ENCODE results near the gene NSRP1.
A peak's percentile ranks its signal among the peaks of the same experiment; 100 is the strongest.
"Not testable (repeated sequence)": the region's sequence is repeated elsewhere in the genome, so short reads cannot be mapped to it uniquely, and the experiment has no call there.

Gene NSRP1, protein sequence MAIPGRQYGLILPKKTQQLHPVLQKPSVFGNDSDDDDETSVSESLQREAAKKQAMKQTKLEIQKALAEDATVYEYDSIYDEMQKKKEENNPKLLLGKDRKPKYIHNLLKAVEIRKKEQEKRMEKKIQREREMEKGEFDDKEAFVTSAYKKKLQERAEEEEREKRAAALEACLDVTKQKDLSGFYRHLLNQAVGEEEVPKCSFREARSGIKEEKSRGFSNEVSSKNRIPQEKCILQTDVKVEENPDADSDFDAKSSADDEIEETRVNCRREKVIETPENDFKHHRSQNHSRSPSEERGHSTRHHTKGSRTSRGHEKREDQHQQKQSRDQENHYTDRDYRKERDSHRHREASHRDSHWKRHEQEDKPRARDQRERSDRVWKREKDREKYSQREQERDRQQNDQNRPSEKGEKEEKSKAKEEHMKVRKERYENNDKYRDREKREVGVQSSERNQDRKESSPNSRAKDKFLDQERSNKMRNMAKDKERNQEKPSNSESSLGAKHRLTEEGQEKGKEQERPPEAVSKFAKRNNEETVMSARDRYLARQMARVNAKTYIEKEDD

GRCh38 chr17:30116661-30117551 lies at the start of gene NSRP1:
Gene NSRP1, plus strand, starts transcription at chr17:30116816. Its CDS starts 28 bp downstream, at chr17:30116844.
- DNase-seq: peak; percentile 96

GRCh38 chr17:30068465-30068864 lies 48.2 kb upstream of the NSRP1 start:
- DNase-seq: no peak

GRCh38 chr17:30074254-30074653 lies 42.4 kb upstream of the NSRP1 start:
- no peak for DNase-seq

GRCh38 chr17:30074730-30075129 lies 41.9 kb upstream of the NSRP1 start:
- DNase-seq: no peak

GRCh38 chr17:30082773-30083172 lies 33.8 kb upstream of the NSRP1 start:
- DNase-seq: no peak

DNA sequence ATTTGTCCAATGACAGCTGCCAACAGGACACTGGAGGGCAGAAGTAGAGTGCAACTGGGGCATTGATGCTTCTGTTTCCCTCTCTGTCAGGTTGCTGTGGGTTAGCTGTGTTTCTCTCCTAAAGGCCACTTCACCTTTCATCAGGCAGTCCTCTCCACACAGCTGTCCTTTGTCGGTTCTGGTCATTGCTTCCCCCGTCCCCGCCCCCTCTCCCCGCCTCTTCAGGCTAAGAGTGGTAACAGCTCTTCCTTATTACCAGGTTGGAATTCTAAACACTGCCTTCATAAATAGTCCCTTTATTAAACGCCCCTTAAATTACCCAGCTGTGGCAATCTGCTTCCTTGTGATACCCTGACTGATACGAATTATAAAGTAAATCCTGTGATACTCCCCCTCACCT lies 31.8 kb upstream of the NSRP1 start:
- DNase-seq: no peak

DNA sequence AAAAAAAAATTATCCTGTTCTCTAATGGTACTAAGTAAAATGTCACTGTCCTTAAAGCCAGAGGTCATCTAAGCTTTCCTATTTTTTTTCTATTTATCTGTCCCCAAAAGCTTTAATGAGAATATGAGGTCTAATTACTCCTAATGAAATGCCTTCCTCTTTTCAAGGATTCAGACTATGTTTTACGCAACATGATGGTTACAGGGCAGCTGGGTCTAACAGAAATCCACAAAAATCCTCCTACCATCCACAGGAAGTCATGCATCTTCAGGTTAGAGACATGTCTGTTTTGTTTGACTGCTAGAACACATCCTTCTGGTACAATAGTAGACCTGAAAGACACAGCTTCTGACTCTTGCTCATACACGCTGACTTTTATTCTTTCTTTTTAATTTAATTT lies 29.7 kb upstream of the NSRP1 start:
- no peak for DNase-seq

GRCh38 chr17:30087431-30087830 lies 29.2 kb upstream of the NSRP1 start:
- not testable (repeated sequence) for DNase-seq

GRCh38 chr17:30091121-30091670 lies 25.4 kb upstream of the NSRP1 start:
- peak; percentile 89 for DNase-seq

DNA sequence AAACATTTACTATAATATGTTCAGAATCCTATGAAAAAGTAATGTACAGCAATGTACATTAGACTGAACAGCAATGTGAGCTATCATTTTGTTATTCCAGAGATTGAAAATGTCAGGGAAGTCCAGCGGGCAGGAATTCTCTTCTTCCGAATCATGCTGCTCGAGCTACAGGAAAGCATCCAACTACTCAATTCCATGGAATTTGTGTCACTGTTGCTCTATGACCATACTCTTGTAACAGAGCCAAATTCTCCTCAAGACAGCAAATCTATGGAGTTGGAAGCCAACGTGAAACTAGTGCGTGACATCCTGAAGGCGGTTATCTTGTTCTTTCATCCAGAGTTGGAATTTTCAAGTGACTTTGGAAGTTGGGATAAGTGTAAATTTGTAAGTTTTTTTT lies 24.8 kb upstream of the NSRP1 start:
- no peak for DNase-seq

GRCh38 chr17:30092886-30093285 lies 23.7 kb upstream of the NSRP1 start:
- DNase-seq: no peak

- DNase-seq: peak; percentile 89
Measured at GRCh38 chr17:30093463-30094147, 23.0 kb upstream of the NSRP1 start.

- DNase-seq: peak; percentile 67
Measured at GRCh38 chr17:30095507-30096244, 20.9 kb upstream of the NSRP1 start.

GRCh38 chr17:30101686-30102390 lies 14.8 kb upstream of the NSRP1 start:
- DNase-seq: no peak

GRCh38 chr17:30103921-30104320 lies 12.7 kb upstream of the NSRP1 start:
- no peak for DNase-seq

- DNase-seq: peak; percentile 98
Measured at GRCh38 chr17:30104575-30105339, 11.9 kb upstream of the NSRP1 start.

- no peak for DNase-seq
Measured at GRCh38 chr17:30112794-30113193, 3.8 kb upstream of the NSRP1 start.

- DNase-seq: no peak
Measured at GRCh38 chr17:30113213-30113612, 3.4 kb upstream of the NSRP1 start.

DNA sequence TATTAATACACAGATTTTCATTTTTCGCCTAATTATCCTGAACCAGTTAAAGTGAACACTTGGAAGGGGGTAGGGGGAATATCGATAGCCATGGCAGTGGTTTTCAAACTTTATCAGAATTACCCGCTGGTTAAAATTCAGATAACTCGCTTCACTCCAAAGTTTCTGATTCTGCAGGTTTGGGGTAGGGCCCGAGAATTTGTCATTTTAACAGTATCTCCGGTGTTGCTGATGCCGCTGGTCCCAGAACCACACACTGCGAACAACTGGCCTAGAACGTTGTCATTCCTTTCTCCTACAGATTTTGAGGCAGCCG lies 313 bp upstream of the NSRP1 start:
- no peak for DNase-seq

GRCh38 chr17:30117675-30118081 lies 1.1 kb downstream of the NSRP1 start:
- no peak for DNase-seq

DNA sequence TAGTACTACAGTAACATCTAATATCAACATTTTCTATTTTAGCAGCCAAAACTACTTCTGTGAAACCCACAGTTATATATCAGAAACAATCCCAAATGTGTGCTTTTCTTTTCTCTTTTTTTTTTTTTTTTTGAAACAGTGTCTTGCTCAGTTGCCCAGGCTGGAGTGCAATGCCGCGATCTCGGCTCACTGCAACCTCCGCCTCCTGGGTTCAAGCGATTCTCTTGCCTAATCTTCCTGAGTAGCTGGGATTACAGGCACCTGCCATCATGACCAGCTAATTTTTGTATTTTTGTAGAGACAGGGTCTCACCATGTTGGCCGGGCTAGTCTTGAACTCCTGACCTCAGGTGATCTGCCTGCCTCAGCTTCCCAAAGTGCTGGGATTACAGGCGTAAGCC lies 2.0 kb downstream of the NSRP1 start:
- DNase-seq: not testable (repeated sequence)
